NCI-H345 treated with DMSO at 0.1 percent for 48 hours (cell line): ENCODE measurements around the gene MAP3K4.

ENCODE experiments used
- DNase-seq: peaks from one replicate; lab custom pipeline; 2025; ENCODE audit not compliant: unreplicated experiment; lab: John Stamatoyannopoulos, UW

MAP3K4 gene, protein sequence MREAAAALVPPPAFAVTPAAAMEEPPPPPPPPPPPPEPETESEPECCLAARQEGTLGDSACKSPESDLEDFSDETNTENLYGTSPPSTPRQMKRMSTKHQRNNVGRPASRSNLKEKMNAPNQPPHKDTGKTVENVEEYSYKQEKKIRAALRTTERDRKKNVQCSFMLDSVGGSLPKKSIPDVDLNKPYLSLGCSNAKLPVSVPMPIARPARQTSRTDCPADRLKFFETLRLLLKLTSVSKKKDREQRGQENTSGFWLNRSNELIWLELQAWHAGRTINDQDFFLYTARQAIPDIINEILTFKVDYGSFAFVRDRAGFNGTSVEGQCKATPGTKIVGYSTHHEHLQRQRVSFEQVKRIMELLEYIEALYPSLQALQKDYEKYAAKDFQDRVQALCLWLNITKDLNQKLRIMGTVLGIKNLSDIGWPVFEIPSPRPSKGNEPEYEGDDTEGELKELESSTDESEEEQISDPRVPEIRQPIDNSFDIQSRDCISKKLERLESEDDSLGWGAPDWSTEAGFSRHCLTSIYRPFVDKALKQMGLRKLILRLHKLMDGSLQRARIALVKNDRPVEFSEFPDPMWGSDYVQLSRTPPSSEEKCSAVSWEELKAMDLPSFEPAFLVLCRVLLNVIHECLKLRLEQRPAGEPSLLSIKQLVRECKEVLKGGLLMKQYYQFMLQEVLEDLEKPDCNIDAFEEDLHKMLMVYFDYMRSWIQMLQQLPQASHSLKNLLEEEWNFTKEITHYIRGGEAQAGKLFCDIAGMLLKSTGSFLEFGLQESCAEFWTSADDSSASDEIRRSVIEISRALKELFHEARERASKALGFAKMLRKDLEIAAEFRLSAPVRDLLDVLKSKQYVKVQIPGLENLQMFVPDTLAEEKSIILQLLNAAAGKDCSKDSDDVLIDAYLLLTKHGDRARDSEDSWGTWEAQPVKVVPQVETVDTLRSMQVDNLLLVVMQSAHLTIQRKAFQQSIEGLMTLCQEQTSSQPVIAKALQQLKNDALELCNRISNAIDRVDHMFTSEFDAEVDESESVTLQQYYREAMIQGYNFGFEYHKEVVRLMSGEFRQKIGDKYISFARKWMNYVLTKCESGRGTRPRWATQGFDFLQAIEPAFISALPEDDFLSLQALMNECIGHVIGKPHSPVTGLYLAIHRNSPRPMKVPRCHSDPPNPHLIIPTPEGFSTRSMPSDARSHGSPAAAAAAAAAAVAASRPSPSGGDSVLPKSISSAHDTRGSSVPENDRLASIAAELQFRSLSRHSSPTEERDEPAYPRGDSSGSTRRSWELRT (N-terminal part only)

DNA sequence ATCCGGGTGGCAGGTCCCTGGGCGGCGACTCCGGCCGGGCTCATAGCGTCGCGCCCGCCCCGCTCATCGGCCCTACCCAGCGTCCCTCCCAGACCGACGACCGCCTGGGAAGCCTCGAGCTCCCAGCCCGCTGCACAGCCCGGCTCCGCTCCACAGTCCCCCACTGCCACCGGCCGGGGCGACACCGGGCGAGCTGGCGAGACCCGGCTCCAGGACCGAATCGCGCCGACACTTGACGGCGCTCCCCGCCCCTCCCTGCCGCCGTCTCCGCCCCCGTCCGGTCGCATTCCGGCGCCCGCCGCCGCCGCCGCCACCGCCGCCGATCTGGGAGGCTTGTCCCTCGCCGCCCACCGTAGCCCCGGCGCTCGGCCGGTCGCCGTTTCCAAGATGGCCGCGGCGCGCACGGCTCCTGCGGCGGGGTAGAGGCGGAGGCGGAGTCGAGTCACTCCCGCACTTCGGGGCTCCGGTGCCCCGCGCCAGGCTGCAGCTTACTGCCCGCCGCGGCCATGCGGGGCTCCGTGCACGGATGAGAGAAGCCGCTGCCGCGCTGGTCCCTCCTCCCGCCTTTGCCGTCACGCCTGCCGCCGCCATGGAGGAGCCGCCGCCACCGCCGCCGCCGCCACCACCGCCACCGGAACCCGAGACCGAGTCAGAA lies at the start of gene MAP3K4:
MAP3K4 (plus strand) TSS at position 364 of the 655 bp plus-strand sequence; CDS start at position 527, 163 bp downstream.
- peak; percentile 7 for DNase-seq

DNA sequence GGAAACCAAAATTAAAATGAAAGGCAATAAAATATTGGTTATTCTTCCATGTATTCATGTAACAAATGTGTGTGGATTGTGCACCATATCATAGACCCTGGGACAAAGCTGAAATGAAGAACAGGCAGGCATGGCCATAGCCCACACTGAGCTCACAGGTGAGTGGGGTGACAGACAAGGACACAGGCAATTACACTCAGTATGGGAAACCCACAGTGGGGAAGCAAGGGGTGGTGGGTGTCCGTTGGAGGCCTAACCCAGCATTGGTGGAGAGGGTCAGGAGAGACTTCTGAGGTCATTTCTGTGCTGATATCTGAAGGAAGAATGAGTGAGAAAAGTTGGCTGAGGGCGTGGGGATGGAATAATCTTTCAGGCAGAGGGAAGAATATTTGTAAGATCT lies 47.6 kb upstream of the MAP3K4 start:
- no peak for DNase-seq

- DNase-seq = no peak
Observed at GRCh38 chr6:160945516-160946177, 45.9 kb upstream of the MAP3K4 start.

DNA sequence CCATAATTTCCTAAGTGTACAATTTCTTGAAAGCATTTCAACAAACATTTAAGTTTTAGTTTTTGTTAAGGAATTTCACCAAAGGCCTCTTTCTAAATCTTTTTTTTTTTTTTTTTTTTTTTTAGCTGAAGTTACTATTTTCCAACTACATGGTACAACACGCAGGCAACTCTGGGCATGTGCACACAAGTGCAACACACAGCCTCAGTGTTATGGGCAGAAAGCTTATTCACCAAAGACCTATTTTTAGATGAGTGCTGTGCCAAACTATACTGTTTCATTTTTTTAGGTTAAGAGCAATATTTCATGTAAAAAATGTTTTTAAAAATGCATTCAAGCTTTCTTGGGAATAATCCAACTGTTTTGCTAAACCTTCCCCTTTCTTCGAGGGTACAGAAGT lies 42.0 kb upstream of the MAP3K4 start:
- no peak for DNase-seq

GRCh38 chr6:160950507-160950906 lies 41.1 kb upstream of the MAP3K4 start:
- DNase-seq = no peak

GRCh38 chr6:160951187-160952030 lies 40.2 kb upstream of the MAP3K4 start:
- no peak for DNase-seq

DNA sequence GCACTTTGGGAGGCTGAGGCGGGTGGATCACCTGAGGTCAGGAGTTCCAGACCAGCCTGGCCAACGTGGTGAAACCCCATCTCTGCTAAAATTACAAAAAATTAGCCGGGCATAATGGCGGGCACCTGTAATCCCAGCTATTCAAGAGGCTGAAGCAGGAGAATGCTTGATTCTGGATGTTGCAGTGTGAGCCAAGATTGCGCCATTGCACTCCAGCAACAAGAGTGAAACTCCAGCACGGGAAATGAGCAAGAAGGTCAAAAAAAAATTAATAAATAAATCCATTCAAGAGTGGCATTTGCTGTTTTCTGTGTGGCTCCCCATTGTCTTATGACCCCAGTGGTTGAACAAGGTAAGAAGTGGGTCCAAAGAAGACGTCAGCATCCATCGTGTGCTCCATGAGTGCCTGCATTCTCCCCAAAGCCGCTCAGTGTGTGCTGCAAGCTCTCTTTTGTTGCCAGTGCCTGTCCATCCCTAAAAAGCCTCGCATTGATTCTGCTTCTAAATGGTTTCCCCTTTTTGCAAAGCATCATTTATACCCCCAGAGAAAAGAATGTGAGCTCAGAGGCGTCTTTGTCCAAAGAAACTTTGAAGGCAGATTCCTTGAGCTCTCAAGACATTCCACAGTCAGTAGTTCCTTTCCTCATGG lies 38.8 kb upstream of the MAP3K4 start:
- DNase-seq = no peak

DNA sequence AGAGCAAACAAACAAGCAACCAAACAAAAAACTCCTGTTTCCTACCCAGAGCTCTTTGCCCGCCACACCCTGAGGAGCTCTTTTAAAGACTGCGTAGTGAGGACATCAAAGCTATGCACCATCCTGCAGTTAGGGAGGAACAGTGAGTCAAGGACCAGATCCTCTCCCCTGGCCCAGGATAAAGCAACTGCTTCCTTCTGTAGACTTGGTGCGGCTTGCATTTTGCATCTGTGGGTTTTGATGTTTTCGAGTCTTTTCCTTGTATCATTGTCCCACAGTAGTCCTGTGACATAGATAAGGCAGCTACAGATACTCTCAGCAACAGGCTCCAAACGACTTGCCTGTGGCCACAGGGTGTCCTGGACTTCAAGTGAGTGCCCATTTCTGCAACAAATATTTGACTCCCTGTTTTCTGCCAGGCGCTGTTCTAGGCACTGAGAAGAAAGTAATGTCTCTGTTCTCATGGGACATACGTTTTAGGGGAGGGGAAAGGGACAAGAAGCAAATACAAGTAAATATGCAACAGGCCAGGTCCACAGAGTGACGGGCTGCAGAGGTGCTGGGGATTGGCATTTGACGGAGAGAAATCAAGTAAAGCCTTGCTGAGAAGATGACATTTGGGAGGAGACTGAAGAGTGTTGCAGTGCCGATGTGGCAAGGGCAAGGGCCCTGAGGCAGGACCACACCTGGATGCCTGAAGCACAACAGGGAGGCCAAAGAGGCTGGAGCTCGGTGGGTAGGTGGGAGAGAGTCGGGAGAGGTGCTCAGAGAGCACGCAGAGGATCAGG lies 35.9 kb upstream of the MAP3K4 start:
- no peak for DNase-seq

DNA sequence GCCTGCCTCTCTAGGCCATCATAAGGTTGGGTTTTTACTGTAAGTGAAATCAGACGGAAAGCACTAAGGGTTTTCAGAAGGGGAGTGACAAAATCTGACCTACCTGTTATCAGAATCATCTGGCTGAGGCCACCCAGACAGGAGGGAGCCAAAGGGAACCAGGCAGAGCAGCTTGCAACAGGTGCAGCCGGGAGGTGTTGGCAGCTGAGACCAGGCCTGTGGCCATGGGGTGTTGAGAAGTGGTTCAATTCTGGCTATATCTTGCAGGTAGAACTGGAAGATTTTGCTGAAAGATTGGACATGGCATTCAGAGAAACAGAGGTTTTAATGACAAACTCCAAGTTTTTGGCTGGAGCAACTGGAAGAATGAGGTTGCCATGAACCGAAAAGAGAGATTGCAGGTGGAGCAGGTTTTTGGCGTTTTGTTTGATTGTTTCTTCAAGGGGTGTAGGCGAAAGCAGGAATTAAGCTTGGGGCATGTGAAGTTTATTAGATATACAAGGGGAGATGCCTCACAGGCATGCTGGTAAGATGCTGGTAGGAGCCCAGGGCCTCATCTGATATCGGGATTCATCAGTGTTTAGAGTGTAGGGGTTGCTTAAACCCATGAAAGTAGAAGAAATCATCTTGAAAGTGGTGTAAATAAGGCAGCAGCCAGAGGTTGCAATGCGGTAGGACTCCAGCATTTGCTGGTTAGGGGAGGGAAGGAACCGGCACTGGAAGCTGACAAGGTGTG lies 35.1 kb upstream of the MAP3K4 start:
- DNase-seq = no peak

GRCh38 chr6:160959726-160960435 lies 31.7 kb upstream of the MAP3K4 start:
- no peak for DNase-seq

GRCh38 chr6:160960839-160961238 lies 30.7 kb upstream of the MAP3K4 start:
- no peak for DNase-seq

DNA sequence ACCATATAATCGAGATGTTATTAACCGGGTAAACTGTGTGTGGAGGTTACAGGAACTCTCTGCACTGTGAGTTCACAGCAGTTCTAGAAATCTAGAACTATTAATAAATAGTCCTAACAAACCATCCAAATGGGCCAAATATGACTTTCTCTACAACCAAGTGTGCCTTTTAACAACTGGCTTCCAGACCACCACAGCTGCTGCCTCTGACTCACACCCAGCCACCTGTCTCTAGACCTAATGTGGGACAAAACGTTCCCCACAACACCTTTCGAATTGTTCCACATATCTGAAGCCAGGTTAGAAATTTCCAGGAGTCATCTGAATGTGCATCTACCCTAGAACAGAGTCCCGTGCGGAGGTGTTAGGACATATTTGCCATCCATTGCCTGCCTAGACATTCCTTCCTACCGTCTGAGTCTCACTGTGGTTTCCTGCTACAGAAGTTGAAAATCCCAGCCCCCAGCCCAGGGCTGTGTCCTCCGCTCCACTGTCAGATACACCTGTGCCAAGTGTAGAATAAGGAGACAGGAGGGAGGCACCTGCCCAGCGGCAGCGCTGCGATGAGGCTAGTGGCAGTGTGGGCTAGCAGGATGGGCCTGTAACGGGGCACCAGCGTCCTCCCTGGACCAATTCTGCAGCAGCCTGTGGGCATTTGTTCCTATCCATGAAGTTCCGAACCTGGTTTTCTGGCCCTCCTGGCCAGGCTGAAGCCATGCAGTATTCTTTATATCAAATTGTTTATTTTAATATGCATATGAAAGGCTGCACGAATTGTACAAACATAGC lies 28.5 kb upstream of the MAP3K4 start:
- DNase-seq = no peak

- DNase-seq = no peak
Observed at GRCh38 chr6:160963651-160964050, 27.9 kb upstream of the MAP3K4 start.

- no peak for DNase-seq
Observed at GRCh38 chr6:160965893-160966292, 25.7 kb upstream of the MAP3K4 start.

DNA sequence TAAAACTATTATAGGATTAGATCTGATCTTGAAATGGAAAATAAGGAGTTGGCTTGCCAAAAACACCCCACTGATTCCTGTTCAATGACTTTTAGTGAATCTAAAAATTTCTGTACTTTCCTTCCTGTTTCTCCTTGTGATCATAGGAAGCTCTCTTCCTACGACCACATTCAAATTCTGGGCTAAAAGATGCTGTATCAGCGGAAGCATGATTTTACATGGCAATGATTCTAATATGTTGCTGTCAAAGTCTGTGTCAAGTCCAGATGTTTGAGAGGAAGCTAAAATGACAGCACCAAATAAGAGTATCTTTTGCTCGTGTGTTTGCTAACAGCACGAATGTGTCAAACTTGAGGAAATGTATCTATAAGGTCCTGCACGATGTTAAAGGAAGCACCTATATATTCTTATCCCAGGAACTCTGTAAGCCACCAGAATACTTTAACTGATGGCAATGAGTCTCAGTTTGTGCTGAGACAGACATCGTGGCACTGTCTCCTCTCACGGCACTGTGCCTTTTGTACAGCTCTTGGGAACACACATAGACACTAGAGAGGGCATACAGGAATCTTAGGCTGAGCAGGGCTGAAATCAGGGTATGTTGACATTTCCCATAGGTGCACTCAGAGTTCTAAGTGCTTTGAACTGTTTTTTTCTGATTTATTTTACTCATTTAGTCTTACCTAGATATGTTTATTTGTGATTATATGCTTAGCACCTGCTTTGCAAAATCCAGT lies 24.9 kb upstream of the MAP3K4 start:
- DNase-seq = no peak
